ENCODE data around the gene SIRT2.
"Not testable (repeated sequence)": the region's sequence is repeated elsewhere in the genome, so short reads cannot be mapped to it uniquely, and the experiment has no call there.

Gene SIRT2

DNA sequence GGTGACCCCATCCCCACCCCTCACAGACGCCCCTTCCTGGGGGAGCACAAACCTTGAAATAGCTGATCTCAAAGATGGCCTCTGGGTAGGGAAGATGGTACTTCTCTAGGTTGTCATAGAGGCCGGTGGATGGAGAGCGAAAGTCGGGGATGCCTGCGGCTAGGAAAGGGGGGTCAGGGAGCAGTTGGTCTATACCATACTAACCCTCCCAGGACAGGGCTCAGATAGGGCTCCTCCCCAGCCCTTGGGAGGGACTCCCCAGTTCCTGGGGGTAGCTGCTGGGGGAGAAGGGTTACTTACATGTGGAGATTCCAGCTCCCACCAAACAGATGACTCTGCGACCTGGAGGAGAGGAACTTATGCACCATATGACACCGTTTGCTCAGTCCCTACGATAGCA lies 9.6 kb downstream of the SIRT2 start:
- H3K14ac ChIP-seq (ENCODE audit: low read length in 2 of 2) = no peak overlapping the region
- H2BK5ac ChIP-seq (ENCODE audit: low read depth, low read length, poor library complexity, severe bottlenecking) = no peak overlapping the region
- H2AFZ ChIP-seq (ENCODE audit: low read depth, low read length) = no peak overlapping the region
- no peak overlapping the region for H4K91ac ChIP-seq (ENCODE audit: low read length)
- H3K4me3 ChIP-seq (ENCODE audit: insufficient read depth in 1 of 2, low read depth in 1 of 2, low read length in 2 of 2) = no peak overlapping the region
- no peak overlapping the region for H3K18ac ChIP-seq (ENCODE audit: low read depth in 1 of 2, low read length in 2 of 2)
- no peak overlapping the region for H3K23ac ChIP-seq (ENCODE audit: low read length in 2 of 2)
- H3K4ac ChIP-seq (ENCODE audit: low read depth in 1 of 2, low read length in 2 of 2) = no peak overlapping the region
- H3K79me1 ChIP-seq (replicated peaks; ENCODE audit: low read length, poor library complexity, severe bottlenecking) = peaks cover 5% of the 10 kb centered on the region
- H3K36me3 ChIP-seq (ENCODE audit: control insufficient read depth in 1 of 2, insufficient read depth in 2 of 2, low read depth in 1 of 2, low read length in 2 of 2) = peaks cover 41 to 53% of the 10 kb centered on the region in 2 experiments
- no peaks in the 10 kb centered on the region for H3K9me3 ChIP-seq (ENCODE audit: control insufficient read depth, low read length)
- no peak overlapping the region for H3K9ac ChIP-seq (ENCODE audit: low read length)
- DNase-seq = no peak
- no peak overlapping the region for H2BK15ac ChIP-seq (ENCODE audit: low read depth, poor library complexity, severe bottlenecking)
- H2AK5ac ChIP-seq (ENCODE audit: low read length, severe bottlenecking) = no peak overlapping the region
- H3K27ac ChIP-seq (ENCODE audit: low read length, poor library complexity, severe bottlenecking) = no peak overlapping the region
- H3K4me1 ChIP-seq (ENCODE audit: control insufficient read depth, insufficient read depth, low read depth, low read length) = peaks cover 2% of the 10 kb centered on the region
- H3K27me3 ChIP-seq (ENCODE audit: control insufficient read depth in 1 of 2, insufficient read depth in 1 of 2, low read length in 2 of 2) = no peaks in the 10 kb centered on the region
- WGBS = 86% methylated on average over 3 of the region's 8 CpGs
- no peak overlapping the region for H2BK120ac ChIP-seq (ENCODE audit: low read depth, low read length)
- no peak overlapping the region for H4K8ac ChIP-seq (ENCODE audit: low read length)
- no peak overlapping the region for H2BK12ac ChIP-seq (ENCODE audit: low read length in 2 of 2)
- H3K4me2 ChIP-seq (ENCODE audit: low read length, poor library complexity, severe bottlenecking) = no peak overlapping the region

DNA sequence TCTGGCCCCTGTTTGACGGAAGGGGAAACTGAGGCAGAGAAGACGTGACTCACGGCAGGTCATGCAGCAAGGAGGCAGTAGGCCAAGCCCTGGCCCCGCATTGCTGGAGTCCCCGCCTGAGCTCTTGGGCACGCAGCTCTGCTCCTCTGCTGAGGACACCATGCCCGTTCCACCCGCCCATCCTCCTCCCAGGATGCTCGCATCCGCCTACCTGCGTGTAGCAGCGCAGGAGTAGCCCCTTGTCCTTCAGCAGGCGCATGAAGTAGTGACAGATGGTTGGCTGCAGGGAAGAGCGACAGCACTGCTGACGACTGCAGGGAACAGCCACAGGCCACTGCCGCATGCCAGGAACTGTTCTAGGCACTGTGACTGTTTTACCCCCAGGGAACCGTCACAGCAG lies 10.5 kb downstream of the SIRT2 start:
- Histone ChIP-seq H4K91ac (ENCODE audit: low read length) (no peak overlapping the region), H3K18ac (ENCODE audit: low read depth in 1 of 2, low read length in 2 of 2) (no peak overlapping the region), H3K27ac (ENCODE audit: low read length, poor library complexity, severe bottlenecking) (no peak overlapping the region), H2BK15ac (ENCODE audit: low read depth, poor library complexity, severe bottlenecking) (no peak overlapping the region), H2BK12ac (ENCODE audit: low read length in 2 of 2) (no peak overlapping the region), H3K4me3 (ENCODE audit: insufficient read depth in 1 of 2, low read depth in 1 of 2, low read length in 2 of 2) (no peak overlapping the region), H3K79me1 (replicated peaks; ENCODE audit: low read length, poor library complexity, severe bottlenecking) (peaks cover 1% of the 10 kb centered on the region), H3K9ac (ENCODE audit: low read length) (no peak overlapping the region), H2BK5ac (ENCODE audit: low read depth, low read length, poor library complexity, severe bottlenecking) (no peak overlapping the region), H3K36me3 (ENCODE audit: control insufficient read depth in 1 of 2, insufficient read depth in 2 of 2, low read depth in 1 of 2, low read length in 2 of 2) (peaks cover 41 to 44% of the 10 kb centered on the region in 2 experiments), H2AFZ (ENCODE audit: low read depth, low read length) (no peak overlapping the region), H3K4me2 (ENCODE audit: low read length, poor library complexity, severe bottlenecking) (no peak overlapping the region), H2BK120ac (ENCODE audit: low read depth, low read length) (no peak overlapping the region), H3K23ac (ENCODE audit: low read length in 2 of 2) (no peak overlapping the region), H2AK5ac (ENCODE audit: low read length, severe bottlenecking) (no peak overlapping the region), H4K8ac (ENCODE audit: low read length) (no peak overlapping the region), H3K4ac (ENCODE audit: low read depth in 1 of 2, low read length in 2 of 2) (no peak overlapping the region), H3K14ac (ENCODE audit: low read length in 2 of 2) (no peak overlapping the region), H3K4me1 (ENCODE audit: control insufficient read depth, insufficient read depth, low read depth, low read length) (peaks cover 2% of the 10 kb centered on the region), H3K9me3 (ENCODE audit: control insufficient read depth, low read length) (no peaks in the 10 kb centered on the region), H3K27me3 (ENCODE audit: control insufficient read depth in 1 of 2, insufficient read depth in 1 of 2, low read length in 2 of 2) (no peaks in the 10 kb centered on the region)
- DNase-seq = no peak
- WGBS = 97% methylated on average over 17 of the region's 17 CpGs

- H3K4me2 ChIP-seq (ENCODE audit: low read length, poor library complexity, severe bottlenecking); H3K4ac ChIP-seq (ENCODE audit: low read depth in 1 of 2, low read length in 2 of 2); H3K9me3 ChIP-seq (ENCODE audit: control insufficient read depth, low read length); H3K27me3 ChIP-seq (ENCODE audit: control insufficient read depth in 1 of 2, insufficient read depth in 1 of 2, low read length in 2 of 2); H2BK12ac ChIP-seq (ENCODE audit: low read length in 2 of 2); H2BK15ac ChIP-seq (ENCODE audit: low read depth, poor library complexity, severe bottlenecking); H3K9ac ChIP-seq (ENCODE audit: low read length); H3K18ac ChIP-seq (ENCODE audit: low read depth in 1 of 2, low read length in 2 of 2); H3K27ac ChIP-seq (ENCODE audit: low read length, poor library complexity, severe bottlenecking); H3K79me1 ChIP-seq (replicated peaks; ENCODE audit: low read length, poor library complexity, severe bottlenecking); H4K91ac ChIP-seq (ENCODE audit: low read length); H2BK5ac ChIP-seq (ENCODE audit: low read depth, low read length, poor library complexity, severe bottlenecking); H3K4me3 ChIP-seq (ENCODE audit: insufficient read depth in 1 of 2, low read depth in 1 of 2, low read length in 2 of 2); H3K23ac ChIP-seq (ENCODE audit: low read length in 2 of 2); H3K4me1 ChIP-seq (ENCODE audit: control insufficient read depth, insufficient read depth, low read depth, low read length); H4K8ac ChIP-seq (ENCODE audit: low read length); H3K14ac ChIP-seq (ENCODE audit: low read length in 2 of 2); H2AFZ ChIP-seq (ENCODE audit: low read depth, low read length); H2BK120ac ChIP-seq (ENCODE audit: low read depth, low read length); H2AK5ac ChIP-seq (ENCODE audit: low read length, severe bottlenecking); DNase-seq: not testable (repeated sequence)
- 95% methylated on average over 3 of the region's 3 CpGs for WGBS
- peaks cover 44 to 48% of the 10 kb centered on the region in 2 experiments for H3K36me3 ChIP-seq (ENCODE audit: control insufficient read depth in 1 of 2, insufficient read depth in 2 of 2, low read depth in 1 of 2, low read length in 2 of 2)
Measured at GRCh38 chr19:38884691-38885090, 14.7 kb downstream of the SIRT2 start.

DNA sequence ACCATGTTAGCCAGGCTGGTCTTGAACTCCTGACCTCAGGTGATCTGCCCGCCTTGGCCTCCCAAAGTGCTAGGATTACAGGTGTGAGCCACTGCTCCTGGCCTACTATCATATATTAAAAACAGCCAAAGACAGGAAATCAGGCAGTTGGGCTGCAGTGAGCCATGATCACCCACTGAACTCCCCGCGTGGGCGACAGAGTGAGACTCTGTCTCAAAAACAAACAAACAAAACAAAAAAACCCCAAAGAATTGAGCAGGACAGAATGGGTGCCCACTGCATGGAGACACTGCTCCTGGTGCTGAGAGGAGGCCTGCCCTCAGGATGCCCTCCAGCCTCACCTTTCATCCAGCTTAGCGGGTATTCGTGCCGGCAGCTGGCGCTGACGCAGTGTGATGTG lies 16.1 kb downstream of the SIRT2 start:
- H3K14ac ChIP-seq (ENCODE audit: low read length in 2 of 2) = no peak overlapping the region
- H2BK5ac ChIP-seq (ENCODE audit: low read depth, low read length, poor library complexity, severe bottlenecking) = no peak overlapping the region
- H3K27me3 ChIP-seq (ENCODE audit: control insufficient read depth in 1 of 2, insufficient read depth in 1 of 2, low read length in 2 of 2) = no peaks in the 10 kb centered on the region
- H3K4me2 ChIP-seq (ENCODE audit: low read length, poor library complexity, severe bottlenecking) = no peak overlapping the region
- H3K18ac ChIP-seq (ENCODE audit: low read depth in 1 of 2, low read length in 2 of 2) = no peak overlapping the region
- peaks cover 35 to 45% of the 10 kb centered on the region in 2 experiments for H3K36me3 ChIP-seq (ENCODE audit: control insufficient read depth in 1 of 2, insufficient read depth in 2 of 2, low read depth in 1 of 2, low read length in 2 of 2)
- peaks cover 2% of the 10 kb centered on the region for H3K4me1 ChIP-seq (ENCODE audit: control insufficient read depth, insufficient read depth, low read depth, low read length)
- H2AFZ ChIP-seq (ENCODE audit: low read depth, low read length) = no peak overlapping the region
- peaks cover 1% of the 10 kb centered on the region for H3K79me1 ChIP-seq (replicated peaks; ENCODE audit: low read length, poor library complexity, severe bottlenecking)
- no peaks in the 10 kb centered on the region for H3K9me3 ChIP-seq (ENCODE audit: control insufficient read depth, low read length)
- no peak overlapping the region for H3K4me3 ChIP-seq (ENCODE audit: insufficient read depth in 1 of 2, low read depth in 1 of 2, low read length in 2 of 2)
- H2BK12ac ChIP-seq (ENCODE audit: low read length in 2 of 2) = no peak overlapping the region
- H3K23ac ChIP-seq (ENCODE audit: low read length in 2 of 2) = no peak overlapping the region
- no peak overlapping the region for H3K4ac ChIP-seq (ENCODE audit: low read depth in 1 of 2, low read length in 2 of 2)
- H2BK15ac ChIP-seq (ENCODE audit: low read depth, poor library complexity, severe bottlenecking) = no peak overlapping the region
- H2BK120ac ChIP-seq (ENCODE audit: low read depth, low read length) = no peak overlapping the region
- no peak for DNase-seq
- no peak overlapping the region for H3K27ac ChIP-seq (ENCODE audit: low read length, poor library complexity, severe bottlenecking)
- no peak overlapping the region for H4K8ac ChIP-seq (ENCODE audit: low read length)
- 98% methylated on average over 9 of the region's 9 CpGs for WGBS
- no peak overlapping the region for H4K91ac ChIP-seq (ENCODE audit: low read length)
- no peak overlapping the region for H2AK5ac ChIP-seq (ENCODE audit: low read length, severe bottlenecking)
- no peak overlapping the region for H3K9ac ChIP-seq (ENCODE audit: low read length)

All from mesenchymal stem cell (in vitro differentiated cells and primary cell).